DMS53 (cell line): ENCODE data around the gene HAPLN2.
"Not testable (repeated sequence)": the region's sequence is repeated elsewhere in the genome, so short reads cannot be mapped to it uniquely, and the experiment has no call there.

Experiments
- DNase-seq: peaks from one replicate; lab custom pipeline; 2025; lab: John Stamatoyannopoulos, UW

The HAPLN2 gene

GRCh38 chr1:156592158-156592909, 26.9 kb upstream of the HAPLN2 start:
- peak; percentile 61 for DNase-seq

- peak; percentile 94 for DNase-seq
Observed at GRCh38 chr1:156592910-156593660, 26.1 kb upstream of the HAPLN2 start.

- no peak for DNase-seq
Observed at GRCh38 chr1:156593661-156593989, 25.6 kb upstream of the HAPLN2 start.

GRCh38 chr1:156594190-156594589, 25.0 kb upstream of the HAPLN2 start:
- DNase-seq = peak; percentile 24

- no peak for DNase-seq
Observed at GRCh38 chr1:156595016-156595415, 24.2 kb upstream of the HAPLN2 start.

GRCh38 chr1:156596426-156596825, 22.8 kb upstream of the HAPLN2 start:
- DNase-seq = no peak

- DNase-seq = no peak
Observed at GRCh38 chr1:156598125-156598524, 21.1 kb upstream of the HAPLN2 start.

- no peak for DNase-seq
Observed at GRCh38 chr1:156598731-156599432, 20.3 kb upstream of the HAPLN2 start.

- peak; percentile 70 for DNase-seq
Observed at GRCh38 chr1:156599811-156600210, 19.4 kb upstream of the HAPLN2 start.

- peak; percentile 69 for DNase-seq
Observed at GRCh38 chr1:156600733-156601121, 18.5 kb upstream of the HAPLN2 start.

- peak; percentile 94 for DNase-seq
Observed at GRCh38 chr1:156601122-156601830, 17.9 kb upstream of the HAPLN2 start, which contains the start of gene GPATCH4. TSS of gene GPATCH4 (minus strand) at chr1:156601479.

- no peak for DNase-seq
Observed at GRCh38 chr1:156601892-156602291, 17.3 kb upstream of the HAPLN2 start.

- peak; percentile 54 for DNase-seq
Observed at GRCh38 chr1:156602557-156602993, 16.6 kb upstream of the HAPLN2 start.

- DNase-seq = not testable (repeated sequence)
Observed at GRCh38 chr1:156607344-156607743, 11.9 kb upstream of the HAPLN2 start.

GRCh38 chr1:156608036-156608674, 11.1 kb upstream of the HAPLN2 start:
- peak; percentile 94 for DNase-seq

GRCh38 chr1:156608981-156609380, 10.2 kb upstream of the HAPLN2 start:
- DNase-seq = peak; percentile 83

- DNase-seq = not testable (repeated sequence)
Observed at GRCh38 chr1:156610072-156610471, 9.1 kb upstream of the HAPLN2 start.

- no peak for DNase-seq
Observed at GRCh38 chr1:156612666-156613065, 6.5 kb upstream of the HAPLN2 start.

- DNase-seq = no peak
Observed at GRCh38 chr1:156615946-156616345, 3.3 kb upstream of the HAPLN2 start.

- peak; percentile 64 for DNase-seq
Observed at GRCh38 chr1:156616463-156616862, 2.8 kb upstream of the HAPLN2 start.

GRCh38 chr1:156619582-156619955, 354 bp downstream of the HAPLN2 start:
- DNase-seq = no peak
